Hindlimb muscle (tissue), 1 donor: ENCODE results near the gene EPB42. TPM values are rescaled to one million over a fixed set of nuclear protein-coding genes. Genes with fewer than 3 reads are reported as not detected.
"Not testable (repeated sequence)": the region's sequence is repeated elsewhere in the genome, so short reads cannot be mapped to it uniquely, and the experiment has no call there.

Source experiments
- DNase-seq: peaks from one replicate; pipeline ENCODE4 v3.0.0-alpha.2; 2013
- polyA plus RNA-seq: library from polyadenylated mRNA; unstranded; fragments of 120-200 nt; gene quantifications from one replicate; pipeline ENCODE4 v1.2.1, GENCODE V29; 2013; ENCODE audit not compliant: insufficient read length

The EPB42 gene
- polyA plus RNA-seq, 1 donor, result 2.5 TPM

DNA sequence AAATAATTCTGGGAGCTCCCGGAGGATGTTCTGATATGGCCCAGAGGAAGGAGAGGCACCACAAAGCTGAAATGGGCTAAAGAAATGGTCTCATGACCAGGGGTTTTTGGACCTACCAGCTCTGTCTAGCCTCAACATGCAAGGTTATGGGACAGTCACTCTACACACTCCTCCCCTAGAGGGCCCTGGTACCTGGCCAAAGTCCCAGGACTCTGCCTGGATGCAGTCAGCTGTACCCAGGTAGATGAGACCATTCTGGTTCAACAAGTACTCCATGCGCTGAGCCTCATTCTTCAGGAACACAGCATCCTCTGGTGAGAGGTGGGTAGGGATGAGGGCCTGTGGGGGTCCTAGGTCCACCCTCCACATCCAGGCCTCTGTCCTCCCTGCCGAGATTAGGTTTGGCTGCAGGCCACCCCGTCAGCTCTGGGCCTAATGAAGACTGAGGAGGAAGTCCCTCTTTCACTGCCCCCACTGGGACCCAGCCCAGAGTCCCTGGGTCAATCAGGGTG is 9.5 kb downstream of the EPB42 start:
- DNase-seq, result no peak

GRCh38 chr15:43210807-43211206 is 10.0 kb downstream of the EPB42 start:
- no peak for DNase-seq

DNA sequence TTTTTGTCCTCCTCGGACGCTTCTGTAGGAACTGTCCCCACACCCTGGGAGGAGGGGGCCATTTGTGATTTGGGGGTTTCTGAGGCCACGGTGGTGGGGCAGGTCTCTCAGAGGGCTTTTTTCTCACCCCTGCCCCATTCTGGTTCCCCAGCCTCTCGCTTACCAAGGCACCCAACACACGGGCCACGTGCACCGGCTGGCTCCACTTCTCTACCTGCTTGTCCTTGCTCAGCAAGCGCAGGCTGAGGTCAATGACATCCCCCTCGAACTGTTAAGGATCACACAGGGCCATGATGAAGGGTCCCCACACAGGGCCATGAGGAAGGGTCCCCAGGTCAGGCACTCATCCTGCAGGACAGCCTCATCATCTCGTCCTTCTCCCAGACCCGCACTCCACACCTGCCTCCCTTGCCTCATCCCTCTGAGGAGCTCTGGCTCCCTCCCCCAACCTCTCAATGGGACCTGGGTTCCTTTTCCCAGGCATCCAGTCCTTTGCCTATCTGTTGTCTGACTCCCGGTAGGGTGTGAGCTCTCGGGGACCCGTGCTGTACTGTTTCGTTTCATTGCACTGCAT is 10.6 kb downstream of the EPB42 start:
- DNase-seq, result no peak

DNA sequence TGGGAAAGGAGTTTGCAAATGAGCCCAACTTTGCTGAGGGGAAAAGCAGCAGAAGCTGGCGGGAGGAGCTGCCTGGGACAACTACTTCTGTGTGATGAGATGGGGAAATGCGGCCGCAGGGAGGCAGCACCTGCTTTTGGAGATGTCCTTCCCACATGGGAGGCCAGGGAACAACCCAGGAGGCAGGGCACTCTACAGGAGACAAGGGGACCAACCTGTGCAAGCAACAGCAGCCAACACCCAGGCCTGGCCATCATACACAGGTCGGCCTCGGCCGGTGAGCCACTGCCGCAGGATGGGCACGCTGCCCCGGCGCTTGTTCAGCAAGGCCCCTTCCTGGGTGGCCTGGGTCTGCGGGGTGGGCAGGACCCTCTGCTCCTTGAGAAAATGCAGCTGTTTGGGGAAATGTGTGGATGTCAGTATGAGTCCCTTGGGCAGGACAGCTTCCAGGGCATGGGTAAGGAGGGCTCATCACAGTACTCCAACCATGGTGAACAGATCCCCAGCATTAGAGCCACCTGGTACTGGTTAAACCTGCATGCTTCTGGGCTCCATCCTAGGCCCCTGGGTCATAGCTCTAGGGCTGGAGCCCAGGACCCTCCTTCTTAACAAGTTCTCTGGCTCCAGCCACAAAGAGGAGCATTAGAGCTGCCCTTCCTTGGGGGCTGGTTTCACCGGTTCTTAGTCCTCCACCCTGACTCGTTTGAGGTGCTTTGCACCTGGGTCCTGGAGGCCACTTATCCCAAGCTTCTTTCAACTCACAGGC is 11.6 kb downstream of the EPB42 start:
- DNase-seq, result no peak

- no peak for DNase-seq
These were observed 12.5 kb downstream of the EPB42 start for GRCh38 chr15:43208052-43209002.

DNA sequence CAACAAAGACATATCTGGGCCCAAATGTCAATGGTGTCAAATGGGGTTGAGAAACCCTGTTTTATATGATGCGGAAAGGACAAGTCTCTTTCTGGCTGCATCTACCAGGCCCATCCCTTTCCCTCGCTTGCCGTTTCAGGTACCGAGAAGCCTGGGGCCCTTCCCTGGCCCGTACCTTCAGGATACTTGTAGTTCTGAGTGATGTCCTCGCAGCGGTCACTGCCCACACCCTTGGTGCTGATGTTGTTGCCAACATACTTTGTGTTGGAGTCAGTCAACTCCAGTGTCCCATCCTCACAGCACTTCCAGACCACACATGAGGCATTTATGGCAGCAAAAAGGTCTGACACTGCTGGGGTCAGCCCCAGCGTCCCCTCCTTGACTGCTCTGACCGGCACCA is 13.8 kb downstream of the EPB42 start:
- DNase-seq, result no peak

- DNase-seq, result no peak
These were observed 14.8 kb downstream of the EPB42 start for GRCh38 chr15:43206054-43206453.

DNA sequence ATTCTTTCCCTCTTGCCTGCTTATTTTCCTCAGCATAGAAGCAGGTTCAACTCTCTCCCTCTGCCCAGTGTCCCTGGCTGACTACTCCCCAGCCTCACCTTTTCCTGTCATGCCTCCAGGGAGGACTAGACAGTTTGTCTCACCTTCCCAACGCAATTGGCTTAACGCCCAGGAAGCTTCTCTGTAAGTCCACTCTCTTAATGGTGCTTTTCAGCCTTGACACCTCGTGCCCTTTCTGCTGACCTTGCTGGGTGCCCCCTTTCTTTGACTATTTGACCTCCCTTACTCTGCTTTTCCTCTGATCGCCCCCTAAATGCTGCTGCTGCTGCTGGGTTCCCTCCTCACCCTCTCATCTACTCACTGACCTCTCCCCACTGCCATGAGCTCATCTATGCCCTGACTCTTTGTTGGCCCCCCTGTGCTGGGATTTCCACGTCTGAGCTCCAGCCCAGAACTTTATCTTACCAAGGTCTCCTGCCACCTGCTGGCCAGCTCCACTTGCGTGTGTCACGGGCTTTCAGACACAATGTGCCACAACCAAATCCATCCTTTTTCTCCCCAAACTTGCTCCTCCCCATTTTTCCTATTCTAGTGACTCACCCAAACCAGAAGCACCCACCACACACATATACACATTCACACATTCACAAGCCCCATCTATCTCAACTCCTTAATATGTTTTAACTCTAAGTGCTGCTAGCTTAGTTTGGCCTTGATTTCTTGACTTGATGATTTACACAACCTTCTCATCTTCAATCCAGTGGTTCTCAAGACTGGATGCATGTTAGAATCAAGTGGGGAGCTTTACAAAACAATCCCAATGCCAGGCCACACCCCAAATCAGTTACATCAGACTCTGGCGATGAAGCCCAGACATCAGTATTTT is 16.6 kb downstream of the EPB42 start:
- DNase-seq, result no peak

- no peak for DNase-seq
These were observed 20.8 kb downstream of the EPB42 start for GRCh38 chr15:43199945-43200488.

- DNase-seq, result no peak
These were observed 21.8 kb downstream of the EPB42 start for GRCh38 chr15:43198992-43199391.

- DNase-seq, result not testable (repeated sequence)
These were observed 22.3 kb downstream of the EPB42 start for GRCh38 chr15:43198556-43198955.

DNA sequence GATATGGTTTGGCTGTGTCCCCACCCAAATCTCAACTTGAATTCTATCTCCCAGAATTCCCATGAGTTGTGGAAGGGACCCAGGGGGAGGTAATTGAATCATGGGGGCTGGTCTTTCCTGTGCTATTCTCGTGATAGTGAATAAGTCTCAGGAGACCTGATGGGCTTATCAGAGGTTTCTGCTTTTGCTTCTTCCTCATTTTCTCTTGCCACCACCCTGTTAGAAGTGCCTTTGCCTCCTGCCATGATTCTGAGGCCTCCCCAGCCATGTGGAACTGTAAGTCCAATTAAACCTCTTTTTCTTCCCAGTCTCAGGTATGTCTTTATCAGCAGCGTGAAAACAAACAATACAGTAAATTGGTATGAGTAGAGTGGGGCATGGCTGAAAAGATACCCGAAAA is 23.0 kb downstream of the EPB42 start:
- not testable (repeated sequence) for DNase-seq

DNA sequence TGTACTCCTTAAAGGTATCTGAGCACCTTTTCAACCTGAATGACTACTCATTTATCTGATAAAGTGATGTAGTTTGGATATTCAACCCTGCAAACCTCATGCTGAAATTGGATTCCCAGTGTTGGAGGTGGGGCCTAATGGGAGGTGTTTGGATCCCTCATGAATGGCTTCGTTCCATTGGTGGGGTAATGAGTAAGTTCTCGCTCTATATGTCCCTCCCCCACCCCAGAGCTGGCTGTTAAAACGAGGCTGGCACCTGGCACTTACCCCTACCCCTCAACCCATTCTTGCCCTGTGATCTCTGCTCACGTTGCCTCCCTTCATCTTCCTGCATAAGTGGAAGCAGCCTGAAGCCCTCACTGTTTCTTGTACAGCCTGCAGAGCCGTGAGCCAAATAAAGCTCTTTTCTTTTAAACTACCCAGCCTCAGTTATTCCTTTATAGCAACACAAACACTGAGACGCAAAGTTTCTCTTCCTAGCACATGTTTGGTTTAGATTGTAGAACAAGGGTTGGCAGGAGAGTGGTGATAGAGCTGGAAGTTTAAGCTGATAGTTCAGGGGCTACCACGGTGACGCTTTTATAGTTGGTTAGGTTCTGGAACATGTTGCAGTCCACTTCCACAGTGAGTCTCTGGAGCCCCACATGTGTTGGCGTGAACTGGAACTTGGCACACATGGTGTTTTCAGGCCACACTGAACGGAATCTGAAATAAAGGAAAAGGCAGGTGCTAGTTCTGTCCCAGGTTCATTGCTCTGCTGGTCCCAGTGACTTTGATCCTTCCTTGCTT is 23.9 kb downstream of the EPB42 start:
- DNase-seq, result no peak

DNA sequence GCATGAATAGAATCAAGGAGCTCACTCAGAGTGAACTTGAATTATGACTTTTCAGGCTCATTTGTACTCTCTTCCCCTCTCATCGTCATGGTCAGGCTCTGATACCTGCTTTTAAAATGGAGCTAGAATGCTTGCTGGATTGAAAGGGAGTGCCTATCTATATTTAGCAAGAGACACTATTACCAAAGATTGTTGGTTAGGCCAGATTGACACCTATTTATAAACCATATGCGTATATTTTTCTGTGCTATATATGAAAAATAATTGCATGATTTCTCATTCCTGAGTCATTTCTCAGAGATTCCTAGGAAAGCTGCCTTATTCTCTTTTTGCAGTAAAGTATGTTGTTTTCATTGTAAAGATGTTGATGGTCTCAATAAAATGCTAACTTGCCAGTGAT is 26.0 kb downstream of the EPB42 start:
- DNase-seq, result no peak

- no peak for DNase-seq
These were observed 27.1 kb downstream of the EPB42 start for GRCh38 chr15:43193710-43194109.

DNA sequence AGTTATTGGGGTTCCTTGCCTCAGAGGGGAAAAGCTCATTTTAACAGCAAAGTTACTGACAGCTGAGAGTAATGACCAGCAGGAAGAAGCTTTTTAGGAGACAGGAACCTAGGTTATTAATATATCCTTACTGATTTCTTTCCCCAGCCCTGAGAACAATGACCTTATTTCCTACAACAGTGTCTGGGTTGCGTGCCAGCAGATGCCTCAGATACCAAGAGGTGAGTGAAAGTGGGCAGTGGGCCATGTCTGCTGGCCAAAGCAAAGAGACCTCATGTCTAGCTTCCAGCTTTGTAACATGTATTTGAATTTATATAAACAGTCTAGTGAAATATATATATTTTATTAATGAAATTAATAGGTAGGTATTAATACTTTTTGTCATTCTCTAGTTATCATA is 30.6 kb downstream of the EPB42 start:
- no peak for DNase-seq

DNA sequence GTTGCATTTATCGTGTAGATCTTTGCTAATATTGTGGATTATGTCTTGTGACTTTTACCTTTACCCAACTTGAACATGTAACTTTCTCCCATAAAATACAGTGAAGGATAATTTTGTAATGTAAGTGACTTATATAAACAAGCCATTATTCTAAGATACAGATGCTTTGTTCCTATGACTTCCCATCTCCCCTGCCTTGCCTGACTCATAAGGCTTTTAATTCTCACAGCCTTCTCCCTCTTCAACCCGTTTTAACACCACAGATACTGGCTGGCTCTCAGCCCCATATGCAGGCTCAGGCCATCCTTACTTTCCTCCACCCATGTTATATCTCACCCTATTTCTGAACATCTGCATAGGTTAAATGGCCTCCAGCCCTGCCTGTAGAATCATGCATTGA is 31.5 kb downstream of the EPB42 start:
- no peak for DNase-seq

- no peak for DNase-seq
These were observed 33.2 kb downstream of the EPB42 start for GRCh38 chr15:43187544-43188155.

GRCh38 chr15:43186003-43186353 is 34.8 kb downstream of the EPB42 start:
- no peak for DNase-seq

- peak; percentile 65 for DNase-seq
These were observed 35.4 kb downstream of the EPB42 start, which contains the start of gene CCNDBP1 for GRCh38 chr15:43185157-43186002. CCNDBP1 (plus strand) TSS chr15:43185403; CDS start chr15:43185499, 96 bp downstream.
